NCI-H82 treated with DMSO at 0.1 percent for 48 hours (cell line): ENCODE measurements around the gene LRP10.
A peak's percentile ranks its signal among the peaks of the same experiment; 100 is the strongest.
"Not testable (repeated sequence)": the region's sequence is repeated elsewhere in the genome, so short reads cannot be mapped to it uniquely, and the experiment has no call there.

ENCODE experiments used
- DNase-seq: peaks from one replicate; lab custom pipeline; 2025; ENCODE audit not compliant: unreplicated experiment; lab: John Stamatoyannopoulos, UW

LRP10 gene

GRCh38 chr14:22842211-22843122 is 29.1 kb upstream of the LRP10 start:
- no peak for DNase-seq

GRCh38 chr14:22843123-22843925 is 28.2 kb upstream of the LRP10 start:
- DNase-seq = no peak

GRCh38 chr14:22844221-22845102 is 27.1 kb upstream of the LRP10 start:
- DNase-seq = no peak

DNA sequence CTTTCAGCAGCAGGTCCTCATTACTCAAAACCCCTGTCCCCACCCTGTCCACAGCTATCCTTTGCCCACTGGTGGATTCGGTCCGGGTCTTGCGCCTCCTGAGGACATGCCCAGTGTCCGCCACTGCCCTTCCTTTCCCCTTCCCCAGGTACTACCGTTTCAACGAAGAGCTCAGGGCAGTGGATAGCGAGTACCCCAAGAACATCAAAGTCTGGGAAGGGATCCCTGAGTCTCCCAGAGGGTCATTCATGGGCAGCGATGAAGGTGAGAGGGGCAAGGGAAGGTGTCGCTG is 26.5 kb upstream of the LRP10 start:
- no peak for DNase-seq

DNA sequence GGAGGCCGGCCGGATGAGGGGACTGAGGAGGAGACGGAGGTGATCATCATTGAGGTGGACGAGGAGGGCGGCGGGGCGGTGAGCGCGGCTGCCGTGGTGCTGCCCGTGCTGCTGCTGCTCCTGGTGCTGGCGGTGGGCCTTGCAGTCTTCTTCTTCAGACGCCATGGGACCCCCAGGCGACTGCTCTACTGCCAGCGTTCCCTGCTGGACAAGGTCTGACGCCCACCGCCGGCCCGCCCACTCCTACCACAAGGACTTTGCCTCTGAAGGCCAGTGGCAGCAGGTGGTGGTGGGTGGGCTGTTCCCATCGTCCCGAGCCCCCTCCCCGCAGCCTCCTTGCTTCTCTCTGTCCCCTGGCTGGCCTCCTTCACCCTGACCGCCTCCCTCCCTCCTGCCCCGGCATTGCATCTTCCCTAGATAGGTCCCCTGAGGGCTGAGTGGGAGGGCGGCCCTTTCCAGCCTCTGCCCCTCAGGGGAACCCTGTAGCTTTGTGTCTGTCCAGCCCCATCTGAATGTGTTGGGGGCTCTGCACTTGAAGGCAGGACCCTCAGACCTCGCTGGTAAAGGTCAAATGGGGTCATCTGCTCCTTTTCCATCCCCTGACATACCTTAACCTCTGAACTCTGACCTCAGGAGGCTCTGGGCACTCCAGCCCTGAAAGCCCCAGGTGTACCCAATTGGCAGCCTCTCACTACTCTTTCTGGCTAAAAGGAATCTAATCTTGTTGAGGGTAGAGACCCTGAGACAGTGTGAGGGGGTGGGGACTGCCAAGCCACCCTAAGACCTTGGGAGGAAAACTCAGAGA is 25.5 kb upstream of the LRP10 start:
- no peak for DNase-seq

GRCh38 chr14:22846811-22847307 is 24.7 kb upstream of the LRP10 start:
- DNase-seq = no peak

DNA sequence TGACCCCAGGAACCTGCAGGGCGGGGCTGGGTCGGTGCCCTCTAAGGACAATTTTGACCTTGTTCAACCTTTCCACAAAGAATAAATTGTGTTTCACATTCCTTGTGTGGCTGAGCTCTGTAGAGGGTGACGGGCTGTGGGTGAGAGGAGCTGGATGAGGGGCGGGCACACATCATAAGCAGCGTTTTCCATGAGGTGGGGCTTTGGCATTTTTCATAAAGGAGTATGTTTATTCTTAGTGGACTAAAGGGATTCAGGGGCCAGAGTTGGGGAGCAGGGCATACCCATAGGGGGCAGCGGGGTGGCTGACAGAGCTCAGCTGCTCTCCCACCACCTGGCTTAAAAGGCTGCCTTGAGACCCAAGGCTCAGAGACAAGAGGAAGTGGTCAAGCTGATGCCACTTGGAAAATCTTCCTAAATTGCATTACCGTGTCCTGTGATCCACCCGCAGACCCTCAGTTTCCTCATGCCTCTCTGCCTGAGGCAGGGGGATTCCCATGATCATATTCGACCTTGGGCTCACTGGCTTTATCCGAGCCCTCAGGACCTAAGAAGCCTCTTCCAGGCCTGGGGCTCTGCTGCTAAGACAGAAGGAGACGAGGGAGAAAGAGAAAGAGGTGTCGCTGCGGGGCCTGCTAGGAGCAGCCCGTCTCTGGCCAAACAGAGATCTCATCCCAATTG is 23.7 kb upstream of the LRP10 start:
- no peak for DNase-seq

DNA sequence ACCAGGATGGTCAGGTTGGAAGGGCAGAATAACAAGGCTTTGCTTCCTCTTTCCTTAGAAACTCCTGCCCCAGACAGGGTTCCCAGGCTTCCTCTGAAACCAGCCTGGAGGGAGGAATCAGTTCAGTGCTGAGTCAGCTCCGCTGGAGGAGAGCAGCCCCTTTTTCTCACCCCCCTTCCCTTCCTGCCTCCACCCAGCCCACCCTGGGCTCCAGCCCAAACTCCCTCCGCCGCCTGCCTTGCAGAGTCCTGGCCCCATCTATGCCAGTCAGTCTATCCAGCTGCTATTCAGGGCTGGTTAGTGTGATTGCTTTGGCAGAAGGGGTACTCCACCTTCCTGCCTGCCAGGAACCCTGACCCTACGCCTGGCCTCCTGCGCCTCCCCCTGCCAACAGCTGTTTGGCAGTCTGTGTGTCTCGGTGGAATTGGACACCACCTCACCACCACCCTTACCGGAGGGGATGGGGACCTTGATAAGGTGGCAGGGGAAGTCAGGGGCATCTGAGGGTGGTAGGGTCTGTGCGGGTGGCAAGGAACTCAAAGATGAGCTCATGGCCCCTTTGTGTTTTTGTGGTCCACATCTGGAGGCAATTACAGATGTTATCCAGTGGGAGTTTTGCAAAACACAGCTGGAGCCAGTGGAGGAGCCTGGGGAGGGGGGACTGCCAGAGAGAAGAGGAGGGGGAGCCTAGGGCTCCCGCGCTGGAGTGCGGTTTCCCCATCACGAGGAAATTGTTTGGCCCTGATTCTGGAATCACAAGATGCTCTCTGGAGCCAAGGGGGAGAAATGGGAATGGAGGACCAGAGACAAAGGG is 23.0 kb upstream of the LRP10 start:
- DNase-seq = no peak

DNA sequence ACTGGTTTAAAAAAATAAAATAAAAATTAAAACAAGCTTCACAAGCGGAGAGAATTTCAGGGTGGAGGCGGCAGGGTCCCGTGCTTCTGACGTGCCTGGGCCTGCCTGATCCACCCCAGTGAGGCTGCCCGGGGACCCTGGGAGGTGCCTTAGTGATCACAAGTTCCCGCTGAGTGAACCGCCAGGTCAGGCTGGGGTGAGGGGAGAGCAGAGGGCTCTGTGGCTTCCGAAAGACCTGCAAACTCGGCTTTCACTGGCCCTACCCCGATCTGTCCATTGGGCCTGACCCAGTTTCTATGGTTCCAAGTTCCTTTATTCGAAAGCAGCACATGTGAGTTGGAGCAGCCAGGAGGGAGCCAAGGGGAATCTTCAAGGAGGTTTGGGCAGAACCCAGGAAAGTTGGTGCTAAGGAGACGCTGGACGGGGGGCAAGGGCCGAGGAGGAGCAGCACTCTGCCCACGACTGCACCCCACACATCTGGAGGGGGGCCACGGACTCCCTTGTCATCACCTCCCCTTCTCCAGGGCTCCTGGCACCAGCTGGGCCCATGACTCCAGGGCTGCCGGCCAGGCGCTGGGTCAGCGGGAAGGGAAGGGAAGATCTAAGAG is 22.2 kb upstream of the LRP10 start:
- no peak for DNase-seq

DNA sequence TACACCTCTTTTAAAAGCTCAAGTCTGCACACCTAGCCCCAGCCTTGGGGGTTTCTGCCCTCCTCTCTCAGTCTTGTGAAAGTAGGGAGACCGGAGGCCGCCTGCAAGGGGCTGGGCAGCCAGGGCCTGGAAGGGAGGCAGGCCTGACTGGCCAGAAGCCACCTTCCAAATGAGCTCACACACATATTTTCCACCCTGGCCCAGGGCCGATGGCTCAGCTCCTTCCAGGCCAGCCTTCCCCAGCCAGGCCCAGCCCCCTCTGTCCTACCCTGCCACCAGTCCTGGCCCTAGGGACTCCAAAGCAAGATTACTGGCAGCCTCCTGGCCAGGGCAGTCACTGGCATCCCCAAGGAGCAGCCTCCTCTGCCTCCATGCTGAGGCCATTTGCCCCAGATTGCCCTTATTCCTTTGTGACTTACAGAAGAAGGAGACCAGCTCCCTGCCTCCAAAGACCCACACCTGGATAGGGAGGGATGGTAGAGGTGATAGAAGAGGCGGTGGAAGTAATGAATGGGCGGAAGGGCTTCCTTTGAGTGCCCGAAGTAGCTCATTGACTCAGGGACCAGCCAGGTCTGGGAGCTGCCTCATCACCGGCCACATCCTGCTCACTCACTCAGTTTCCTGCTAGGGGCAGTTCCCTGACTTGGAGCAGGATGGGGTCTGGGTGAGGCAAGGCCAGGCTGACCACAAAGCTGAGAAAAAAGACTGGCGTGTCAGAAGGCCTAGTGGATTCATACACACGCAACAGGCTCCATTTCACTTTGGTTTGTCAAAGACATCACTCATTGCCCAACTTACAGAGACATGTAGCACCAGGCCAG is 20.4 kb upstream of the LRP10 start:
- DNase-seq = no peak

DNA sequence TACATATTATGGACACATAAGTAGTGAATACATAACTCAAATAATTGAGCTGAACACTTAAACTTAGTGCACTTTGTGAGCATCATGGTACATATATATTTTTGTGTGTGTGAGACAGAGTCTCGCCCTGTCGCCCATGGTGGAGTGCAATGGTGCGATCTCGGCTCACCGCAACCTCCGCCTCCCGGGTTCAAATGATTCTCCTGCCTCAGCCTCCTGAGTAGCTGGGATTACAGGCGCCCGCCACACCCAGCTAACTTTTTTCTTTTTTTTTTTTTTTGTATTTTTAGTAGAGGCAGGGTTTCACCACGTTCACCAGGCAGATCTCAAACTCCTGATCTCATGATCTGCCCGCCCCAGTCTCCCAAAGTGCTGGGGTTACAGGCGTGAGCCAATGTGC is 19.4 kb upstream of the LRP10 start:
- not testable (repeated sequence) for DNase-seq

GRCh38 chr14:22852599-22852939 is 19.0 kb upstream of the LRP10 start:
- DNase-seq = no peak

GRCh38 chr14:22852940-22853767 is 18.4 kb upstream of the LRP10 start:
- DNase-seq = peak; percentile 41

DNA sequence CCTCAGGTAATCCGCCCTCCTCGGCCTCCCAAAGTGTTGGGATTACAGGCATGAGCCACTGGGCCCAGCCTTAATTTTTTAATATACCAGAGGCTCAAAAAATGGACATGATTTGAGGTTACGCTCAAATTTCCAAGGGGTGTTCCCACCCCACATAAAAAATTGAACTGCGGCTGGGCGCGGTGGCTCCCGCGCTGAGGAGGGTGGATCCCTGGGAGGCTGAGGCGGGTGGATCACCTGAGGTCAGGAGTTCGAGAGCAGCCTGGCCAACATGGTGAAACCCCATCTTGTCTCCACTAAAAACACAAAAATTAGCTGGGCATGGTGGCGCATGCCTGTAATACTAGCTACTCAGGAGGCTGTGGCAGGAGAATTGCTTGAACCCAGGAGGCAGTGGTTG is 17.2 kb upstream of the LRP10 start:
- DNase-seq = not testable (repeated sequence)

- no peak for DNase-seq
Measured at GRCh38 chr14:22854963-22855724, 16.4 kb upstream of the LRP10 start.

GRCh38 chr14:22856428-22856827 is 15.1 kb upstream of the LRP10 start:
- DNase-seq = no peak
